SKM-1 treated with dmso at 0.1 percent for 144 hours (cell line): ENCODE data around the gene RGS14.
"Not testable (repeated sequence)": the region's sequence is repeated elsewhere in the genome, so short reads cannot be mapped to it uniquely, and the experiment has no call there.

Source experiments
- DNase-seq: peaks from one replicate; lab custom pipeline; 2025; ENCODE audit not compliant: unreplicated experiment; lab: John Stamatoyannopoulos, UW

RGS14 gene

GRCh38 chr5:177327539-177328522 lies 29.9 kb upstream of the RGS14 start:
- no peak for DNase-seq

GRCh38 chr5:177328545-177329231 lies 29.0 kb upstream of the RGS14 start:
- no peak for DNase-seq

DNA sequence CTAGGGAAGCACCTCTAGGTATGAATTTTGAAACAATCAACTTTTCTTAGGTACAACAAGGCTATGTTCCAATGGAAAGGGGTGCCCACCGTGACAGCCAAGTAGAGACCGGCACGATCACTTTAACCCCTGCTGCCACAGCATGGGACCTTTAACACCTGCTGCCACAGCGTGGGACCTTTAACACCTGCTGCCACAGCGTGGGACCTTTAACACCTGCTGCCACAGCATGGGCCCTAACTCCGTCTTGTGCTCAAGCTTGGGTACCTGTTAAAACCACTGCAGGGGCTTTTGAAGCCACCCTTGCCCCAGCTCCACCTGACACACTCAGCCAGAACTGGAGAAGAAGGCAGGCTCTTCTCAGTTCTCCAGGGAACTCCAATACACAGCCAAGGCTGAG lies 27.8 kb upstream of the RGS14 start:
- DNase-seq, result no peak

GRCh38 chr5:177330991-177331842 lies 26.5 kb upstream of the RGS14 start:
- DNase-seq, result no peak

GRCh38 chr5:177332031-177332895 lies 25.5 kb upstream of the RGS14 start:
- DNase-seq, result no peak

DNA sequence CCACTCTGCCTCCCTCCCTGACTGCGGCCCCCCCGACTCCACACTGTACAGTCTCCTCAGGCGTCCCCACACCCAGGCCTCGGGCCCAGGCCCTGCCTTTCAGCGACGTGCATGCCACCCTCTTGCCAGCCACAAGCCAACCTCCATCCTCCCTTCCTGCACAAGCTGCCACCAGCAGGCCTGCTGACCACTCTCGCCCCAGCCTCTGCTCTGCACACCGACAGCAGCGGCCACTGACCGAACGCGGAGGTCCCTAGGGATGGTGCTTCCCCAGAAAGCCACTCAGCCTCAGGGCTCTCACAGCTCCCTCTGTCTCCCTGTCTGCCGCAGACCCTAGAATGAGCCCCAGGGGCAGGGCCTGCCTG lies 24.8 kb upstream of the RGS14 start:
- no peak for DNase-seq

- no peak for DNase-seq
These were observed 24.1 kb upstream of the RGS14 start for GRCh38 chr5:177333420-177334154.

DNA sequence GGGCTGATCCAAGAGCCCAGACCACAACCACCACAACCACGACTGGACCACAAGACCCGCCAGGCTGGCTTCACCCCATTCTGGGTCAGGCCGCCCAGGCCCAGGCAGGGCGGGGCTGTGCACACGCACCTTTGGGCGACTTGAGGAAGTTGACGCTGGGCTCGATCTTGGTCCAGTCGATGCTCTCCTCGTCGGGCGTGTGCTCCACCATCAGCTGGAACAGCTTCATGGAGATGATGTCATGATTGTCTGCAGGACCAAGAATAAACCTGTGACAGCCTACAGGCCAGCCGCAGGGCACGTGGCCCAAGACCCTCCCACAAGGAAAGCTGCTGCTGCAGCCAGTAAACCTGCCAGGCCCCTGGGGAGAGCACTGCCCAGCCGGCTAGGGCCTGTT lies 23.6 kb upstream of the RGS14 start:
- no peak for DNase-seq

DNA sequence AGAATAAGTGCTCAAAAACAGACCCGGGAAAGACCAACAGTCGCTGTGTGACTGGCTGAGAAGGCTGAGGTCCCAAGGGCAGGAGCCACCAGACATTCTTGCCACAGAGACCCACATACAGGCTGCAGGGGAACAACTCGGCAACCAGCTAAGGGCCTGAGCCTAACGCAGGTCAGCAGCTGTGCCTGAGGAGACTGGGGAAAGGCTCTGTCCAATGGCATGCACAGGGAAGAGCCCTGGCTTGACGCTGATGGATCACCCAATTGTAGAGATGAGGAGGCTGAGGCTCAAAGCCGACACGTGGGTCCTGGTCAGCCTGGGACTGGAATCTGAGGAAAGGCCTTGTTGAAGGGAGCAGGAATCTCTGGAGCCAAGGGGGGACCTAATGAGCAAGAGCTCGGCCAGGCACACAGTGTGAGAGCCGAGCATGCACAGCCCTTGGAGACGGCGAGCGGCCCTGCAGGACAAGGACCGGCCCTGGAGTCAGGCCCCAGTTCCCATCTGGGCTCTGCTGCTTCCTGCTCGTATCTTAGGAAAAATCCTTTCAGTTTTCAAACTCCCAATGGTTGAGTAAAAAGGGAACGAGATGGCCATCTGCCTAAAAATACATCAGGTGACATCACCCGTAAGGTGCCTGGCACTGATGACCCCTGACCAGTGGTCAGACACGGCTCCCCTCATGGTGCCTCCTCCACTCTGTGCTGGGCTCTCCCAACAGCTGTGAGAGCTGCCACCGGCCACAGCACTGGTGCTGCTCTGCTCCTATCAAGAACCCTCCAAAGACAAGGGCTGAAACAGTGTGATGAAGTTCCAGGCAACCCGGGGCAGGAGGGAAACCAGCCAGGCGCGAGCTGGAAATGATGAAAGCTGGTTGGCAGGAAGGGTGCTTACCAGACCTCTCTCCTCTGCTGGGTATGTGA lies 22.7 kb upstream of the RGS14 start:
- DNase-seq, result no peak

GRCh38 chr5:177335701-177336065 lies 22.0 kb upstream of the RGS14 start:
- DNase-seq, result no peak

GRCh38 chr5:177336112-177336511 lies 21.6 kb upstream of the RGS14 start:
- no peak for DNase-seq

DNA sequence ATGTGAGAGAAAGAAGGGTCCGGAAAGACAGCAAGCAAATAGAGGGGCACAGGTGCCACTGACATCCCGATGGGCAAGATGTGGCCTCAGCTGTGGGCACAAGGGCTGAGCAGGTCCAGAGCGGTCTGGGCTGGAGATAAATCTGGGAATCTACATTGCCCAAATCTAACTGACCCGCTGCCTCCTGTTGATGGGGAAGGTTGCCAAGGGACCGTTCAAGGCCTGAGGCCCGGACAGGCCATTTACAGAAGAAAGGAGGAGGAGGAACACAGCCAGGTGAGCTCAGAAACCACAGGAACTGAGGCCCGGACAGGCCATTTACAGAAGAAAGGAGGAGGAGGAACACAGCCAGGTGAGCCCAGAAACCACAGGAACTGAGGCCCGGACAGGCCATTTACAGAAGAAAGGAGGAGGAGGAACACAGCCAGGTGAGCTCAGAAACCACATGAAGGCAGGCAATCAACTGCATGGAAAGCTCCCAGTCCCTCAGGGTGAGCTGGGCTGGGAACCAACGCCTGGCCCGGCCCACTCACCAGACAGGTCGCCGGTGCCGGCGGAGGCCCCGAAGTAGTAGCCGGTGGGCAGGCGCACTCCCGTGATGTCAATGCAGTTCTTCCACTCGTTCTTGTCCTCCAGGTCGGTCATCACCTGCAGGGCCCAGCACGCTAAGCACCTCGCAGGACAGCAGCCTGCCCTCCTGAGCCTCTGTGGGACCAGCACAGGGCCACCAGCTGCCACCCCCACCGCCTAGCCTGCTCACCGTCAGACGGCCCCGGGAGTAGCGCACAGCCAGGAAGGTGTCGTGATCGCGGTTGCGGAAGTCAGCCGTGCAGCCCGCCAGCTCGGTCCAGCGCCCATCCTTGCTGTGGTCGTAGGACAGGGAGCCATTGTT lies 20.9 kb upstream of the RGS14 start:
- DNase-seq, result no peak

DNA sequence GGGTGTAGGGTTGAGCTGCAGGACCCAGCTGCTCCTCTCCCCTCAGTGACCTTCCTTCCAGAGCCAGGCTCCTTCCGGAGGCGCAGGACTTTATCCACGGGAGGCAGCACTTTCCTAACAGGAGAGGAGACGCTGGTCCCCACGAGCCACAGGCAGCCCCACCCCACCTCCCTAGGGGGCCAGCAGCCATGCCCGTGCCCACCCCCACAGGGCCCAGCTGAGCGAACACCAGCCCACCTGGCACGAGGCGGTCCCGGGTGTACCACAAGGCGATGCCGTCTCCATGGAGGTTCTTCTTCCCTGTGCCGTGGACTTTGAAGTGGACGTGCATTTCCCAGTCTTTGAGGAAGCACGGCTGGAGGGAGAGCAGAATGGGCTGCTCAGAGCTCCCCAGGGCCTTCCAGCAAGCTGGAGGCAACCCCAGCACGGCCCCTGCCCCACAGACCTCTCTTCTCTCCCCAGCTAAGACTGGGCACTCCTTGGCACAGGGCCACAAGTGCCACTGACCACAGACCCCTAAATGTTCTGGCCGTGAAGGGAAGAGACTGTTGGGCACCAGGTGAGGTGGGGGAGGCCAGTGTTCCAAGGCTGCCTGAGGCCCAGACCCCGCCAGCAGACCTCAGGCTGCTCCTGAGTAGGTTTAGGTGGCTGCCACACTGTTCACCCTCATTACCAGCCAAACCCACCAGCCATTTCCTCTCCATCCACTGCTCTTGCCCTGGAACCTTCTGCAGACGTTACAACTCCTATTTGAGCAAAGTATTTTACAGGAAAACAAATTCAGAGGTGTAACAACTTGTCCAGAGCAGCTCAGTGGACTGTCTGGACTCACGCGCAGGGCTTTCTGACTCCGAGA lies 19.2 kb upstream of the RGS14 start:
- DNase-seq, result no peak

DNA sequence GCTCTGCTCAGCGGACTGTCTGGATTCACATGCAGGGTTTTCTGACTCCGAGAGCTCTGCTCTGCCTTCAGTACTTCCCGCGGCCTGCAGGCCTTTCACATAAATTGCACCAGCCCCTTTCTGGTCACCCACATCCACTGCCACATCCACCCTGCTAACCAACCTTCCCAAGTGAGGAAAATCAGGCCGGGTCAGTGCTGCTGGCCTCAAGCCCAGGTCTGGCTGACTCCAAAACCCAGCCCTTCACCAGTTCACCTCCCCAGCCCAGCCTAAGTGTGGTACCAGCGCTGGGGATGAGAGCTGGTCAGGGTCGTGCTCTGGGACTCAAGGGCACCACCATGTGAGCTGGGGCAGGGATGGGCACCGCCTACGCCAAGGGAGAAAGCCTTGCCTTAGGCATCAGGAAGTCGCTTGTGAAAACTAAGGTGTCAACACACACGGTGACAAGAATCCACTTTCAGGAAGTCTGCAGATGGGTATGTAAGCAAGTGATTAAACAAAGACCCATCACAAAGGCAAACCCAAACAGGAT lies 18.6 kb upstream of the RGS14 start:
- no peak for DNase-seq

DNA sequence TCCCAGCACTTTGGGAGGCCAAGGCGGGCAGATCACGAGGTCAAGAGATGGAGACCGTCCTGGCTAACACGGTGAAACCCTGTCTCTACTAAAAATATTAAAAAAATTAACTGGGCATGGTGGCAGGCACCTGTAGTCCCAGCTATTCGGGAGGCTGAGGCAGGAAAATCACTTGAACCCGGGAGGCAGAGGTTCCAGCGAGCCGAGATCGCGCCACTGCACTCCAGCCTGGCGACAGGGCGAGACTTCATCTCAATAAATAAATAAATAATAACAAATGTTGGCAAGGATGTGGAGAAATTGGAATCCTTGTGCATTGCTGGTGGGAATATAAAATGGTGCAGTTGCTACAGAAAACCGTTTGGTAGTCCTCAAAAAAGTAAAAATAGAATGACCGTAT lies 14.7 kb upstream of the RGS14 start:
- DNase-seq, result not testable (repeated sequence)

DNA sequence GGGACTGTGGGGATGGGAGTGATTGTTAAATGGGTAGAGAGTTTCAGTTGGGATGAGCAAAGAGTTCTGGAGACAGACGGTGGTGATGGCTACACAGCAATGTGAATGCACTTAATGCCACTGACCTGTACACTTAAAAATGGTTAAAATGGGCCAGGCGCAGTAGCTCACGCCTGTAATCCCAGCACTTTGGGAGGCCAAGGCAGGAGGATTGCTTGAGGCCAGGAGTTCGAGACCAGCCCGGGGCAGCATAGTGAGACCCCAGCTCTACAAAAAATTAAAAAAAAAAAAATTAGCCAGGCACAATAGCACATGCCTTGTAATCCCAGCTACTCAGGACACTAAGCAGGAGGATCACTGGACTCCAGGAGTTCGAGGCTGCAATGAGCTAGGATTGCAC lies 13.9 kb upstream of the RGS14 start:
- DNase-seq, result no peak

- no peak for DNase-seq
These were observed 12.8 kb upstream of the RGS14 start for GRCh38 chr5:177344891-177345290.
